HG03060 (cell line): Measurements from ENCODE around the gene UCK2.
A peak's percentile ranks its signal among the peaks of the same experiment; 100 is the strongest.

Source experiments
- ATAC-seq: cut with Tn5 transposase; IDR thresholded peaks from one replicate; pipeline ENCODE4 v1.9.1; 2021; ENCODE audit warnings: low read depth, moderate number of reproducible peaks; ENCODE audit not compliant: unreplicated experiment

UCK2 gene

DNA sequence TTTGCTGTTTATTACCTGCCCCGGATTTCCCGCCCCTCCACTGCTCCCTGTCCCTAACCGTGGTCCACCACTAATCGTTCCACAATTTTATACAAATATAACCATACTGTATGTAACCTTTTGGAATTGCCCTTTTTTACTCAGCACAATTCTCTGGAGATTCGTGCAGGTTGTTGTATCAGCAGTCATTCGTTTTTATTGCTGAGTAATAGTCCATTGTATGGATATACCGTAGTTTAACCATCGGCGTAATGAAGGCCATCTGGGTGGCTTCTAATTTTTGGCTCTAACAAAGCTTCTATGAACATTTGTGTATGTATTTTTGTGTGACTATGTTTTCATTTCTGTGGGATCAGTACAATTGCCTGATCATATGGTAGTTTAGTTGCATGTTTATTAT lies 50.0 kb downstream of the UCK2 start:
- no peak for ATAC-seq

DNA sequence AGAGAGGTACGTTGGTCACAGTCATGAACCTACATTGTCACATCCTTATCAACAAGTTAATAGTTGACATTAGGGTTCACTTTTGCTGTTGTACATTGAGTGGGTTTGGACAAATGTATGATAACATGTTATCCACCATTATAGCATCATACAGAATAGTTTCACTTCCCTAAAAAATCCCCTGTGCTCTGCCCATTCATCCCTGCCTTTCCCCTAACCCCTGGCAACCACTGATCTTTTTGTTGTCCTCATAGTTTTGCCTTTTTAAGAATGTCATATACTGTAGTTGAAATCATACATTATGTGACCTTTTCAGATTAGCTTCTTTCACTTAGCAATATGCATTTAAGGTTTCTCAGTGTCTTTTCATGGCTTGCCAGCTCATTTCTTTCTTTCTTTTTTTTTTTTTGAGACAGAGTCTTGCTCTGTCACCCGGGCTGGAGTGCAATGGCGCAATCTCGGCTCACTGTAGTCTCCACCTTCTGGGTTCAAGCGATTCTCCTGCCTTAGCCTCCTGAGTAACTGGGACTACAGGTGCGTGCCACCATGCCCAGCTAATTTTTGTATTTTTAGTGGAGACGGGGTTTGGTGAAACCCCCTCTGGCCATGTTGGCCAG lies 50.6 kb downstream of the UCK2 start:
- peak; percentile 46 for ATAC-seq

DNA sequence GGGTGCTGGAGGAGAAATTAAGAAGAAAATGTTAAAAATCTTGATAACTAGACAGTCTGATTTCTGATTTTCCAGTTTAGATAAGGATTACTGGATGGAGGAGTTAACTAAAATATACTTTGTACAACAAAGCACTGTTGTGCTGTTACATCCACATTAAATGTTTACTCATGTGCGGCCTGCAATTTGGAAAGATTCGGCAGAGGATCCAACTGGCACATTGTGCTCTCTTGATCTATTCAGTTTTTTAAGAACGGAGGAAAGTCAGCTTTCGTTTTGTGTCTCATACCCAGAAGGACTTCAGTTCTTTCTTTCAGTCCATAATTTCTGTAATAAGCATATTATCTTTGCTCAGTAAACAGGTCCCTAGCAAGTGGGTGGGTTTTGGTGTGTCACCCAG lies 52.5 kb downstream of the UCK2 start:
- ATAC-seq: no peak

DNA sequence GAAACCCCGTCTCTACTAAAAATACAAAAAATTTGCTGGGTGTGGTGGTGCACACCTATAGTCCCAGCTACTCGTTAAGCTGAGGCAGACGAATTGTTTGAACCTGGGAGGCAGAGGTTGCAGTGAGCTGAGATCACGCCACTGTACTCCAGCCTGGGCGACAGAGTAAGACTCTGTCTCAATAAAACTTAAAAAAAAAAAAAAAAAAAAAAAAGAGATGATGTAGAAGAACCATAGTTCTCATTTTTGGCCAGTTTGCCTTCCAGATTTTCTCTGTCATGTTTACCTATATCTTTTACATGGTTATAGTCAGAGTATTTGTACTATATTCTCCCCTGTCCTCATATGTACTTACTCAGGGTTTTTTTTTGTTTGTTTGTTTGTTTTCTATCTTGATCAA lies 53.6 kb downstream of the UCK2 start:
- no peak for ATAC-seq

DNA sequence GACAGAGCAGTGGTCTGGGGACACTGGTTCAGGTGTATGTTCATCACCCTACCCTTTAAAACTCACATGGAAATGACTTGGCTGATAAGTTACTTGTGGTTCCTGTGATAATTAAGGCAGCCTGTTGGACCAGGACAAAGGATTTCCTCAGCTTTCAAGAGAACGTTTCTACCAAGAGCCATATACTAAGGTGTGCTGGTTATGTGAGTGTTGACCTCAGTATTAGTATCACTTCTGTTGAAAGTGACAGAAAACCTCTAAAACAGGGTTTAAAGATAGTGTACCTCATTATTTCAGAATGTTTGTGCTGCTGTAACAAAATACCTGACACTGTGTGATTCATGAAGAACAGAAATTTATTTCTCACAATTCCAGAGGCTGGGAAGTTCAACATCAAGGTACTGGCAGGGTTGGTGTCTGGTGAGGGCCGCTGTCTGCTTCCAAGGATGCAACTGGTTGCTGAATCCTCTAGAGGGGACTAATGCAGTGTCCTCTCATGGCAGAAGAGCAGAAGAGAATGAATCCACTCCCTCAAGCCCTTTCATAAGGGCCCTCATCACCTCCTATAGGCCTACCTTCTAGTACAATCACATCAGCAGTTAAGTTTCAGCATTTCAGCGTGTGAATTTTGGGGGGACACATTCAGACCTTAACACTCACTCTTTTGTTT lies 54.9 kb downstream of the UCK2 start:
- ATAC-seq: no peak

DNA sequence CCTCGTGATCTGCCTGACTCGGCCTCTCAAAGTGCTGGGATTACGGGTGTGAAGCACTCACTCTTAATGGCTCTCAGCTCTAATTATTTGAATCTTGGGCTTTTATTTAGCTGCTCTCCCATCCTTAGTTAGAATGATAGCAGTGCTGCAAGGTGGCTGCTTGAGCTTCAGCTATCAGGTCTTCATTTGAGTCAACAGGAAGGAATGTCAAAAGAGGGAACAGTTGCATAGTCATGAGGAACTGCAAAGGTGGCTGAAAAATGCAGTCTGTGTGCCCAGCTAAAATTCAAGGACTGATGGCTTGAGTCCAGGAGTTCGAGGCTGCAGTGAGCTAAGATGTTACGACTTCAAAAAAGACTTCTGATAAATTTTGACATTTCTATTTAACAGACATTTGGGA lies 55.6 kb downstream of the UCK2 start:
- ATAC-seq: no peak

DNA sequence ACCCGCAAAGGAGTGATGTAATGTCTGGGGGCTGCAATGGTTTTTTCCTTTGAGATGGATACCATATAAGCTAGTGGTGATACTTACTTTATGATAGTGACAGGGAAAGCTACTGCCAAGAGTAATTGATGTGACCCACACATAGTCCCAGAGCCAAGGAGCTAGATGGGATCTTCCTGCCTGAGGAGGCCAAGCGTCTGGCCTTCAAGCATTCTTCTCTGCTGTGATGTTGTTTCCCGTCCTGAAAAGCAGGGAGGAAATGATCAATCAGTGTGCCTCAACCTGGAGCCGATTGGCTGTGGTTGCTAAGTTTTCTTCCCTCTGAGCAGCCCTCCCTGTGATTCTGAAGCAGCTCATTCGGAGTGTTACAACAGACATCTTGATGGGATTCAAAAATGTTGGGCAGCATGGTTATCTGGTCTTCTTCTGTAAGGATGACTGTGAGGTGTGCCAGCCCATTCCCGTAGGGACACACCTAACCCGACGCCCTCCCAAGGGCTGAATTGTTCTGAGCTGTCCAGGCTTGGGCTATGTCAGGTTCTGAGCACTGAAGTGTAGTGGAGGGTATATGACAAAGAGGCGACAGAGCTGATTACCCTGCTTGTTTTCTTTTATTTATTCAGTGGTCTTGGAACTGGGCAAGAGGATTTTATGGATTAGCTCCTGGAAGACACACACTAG lies 56.7 kb downstream of the UCK2 start:
- ATAC-seq: no peak

DNA sequence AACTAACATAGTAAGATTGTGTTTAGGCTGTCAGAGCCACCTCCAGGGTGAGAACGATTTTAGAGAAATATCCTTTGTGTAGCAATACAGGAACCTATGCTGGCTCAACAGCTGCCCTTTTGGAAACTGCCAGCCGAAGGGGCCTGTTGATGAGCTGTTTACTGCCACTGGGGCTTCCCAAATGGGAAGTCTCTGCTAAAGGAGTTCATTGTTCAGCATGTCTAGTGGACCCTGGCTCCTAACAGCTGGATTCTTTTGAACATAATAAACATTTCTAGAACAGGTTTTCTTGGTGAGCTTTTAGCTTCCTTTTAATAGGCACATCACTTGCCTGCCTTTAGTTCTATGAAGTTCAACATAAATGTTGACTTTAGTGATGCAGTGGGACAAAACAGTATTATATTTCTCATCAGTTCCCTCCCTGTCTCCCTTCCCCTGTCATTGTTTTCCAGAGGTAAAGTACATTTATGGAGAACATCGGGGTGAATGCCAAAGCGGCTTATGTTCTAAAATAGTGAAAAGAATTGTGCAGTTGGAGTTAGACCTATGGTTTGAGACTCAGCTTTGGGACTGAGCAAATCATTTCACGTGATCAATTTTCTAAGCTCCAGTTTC lies 57.4 kb downstream of the UCK2 start:
- ATAC-seq: no peak

DNA sequence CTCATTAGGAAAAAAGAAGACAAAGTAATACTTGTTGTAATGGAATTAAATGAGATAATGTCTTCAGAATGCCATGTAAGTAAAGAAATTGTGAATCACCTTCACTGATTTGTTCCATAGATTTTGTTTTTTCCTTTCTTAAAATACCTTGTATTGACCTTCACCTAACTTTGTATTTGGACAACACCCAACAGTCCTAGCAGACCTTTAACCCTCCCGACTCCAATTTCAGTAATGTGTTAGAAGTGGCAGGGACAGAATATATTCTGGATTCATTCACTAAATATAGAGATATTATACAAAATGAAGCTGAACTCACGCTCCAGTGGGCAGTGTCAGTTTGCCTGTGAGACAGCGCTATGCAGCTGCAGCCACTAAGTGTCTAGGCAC lies 57.9 kb downstream of the UCK2 start:
- ATAC-seq: no peak

DNA sequence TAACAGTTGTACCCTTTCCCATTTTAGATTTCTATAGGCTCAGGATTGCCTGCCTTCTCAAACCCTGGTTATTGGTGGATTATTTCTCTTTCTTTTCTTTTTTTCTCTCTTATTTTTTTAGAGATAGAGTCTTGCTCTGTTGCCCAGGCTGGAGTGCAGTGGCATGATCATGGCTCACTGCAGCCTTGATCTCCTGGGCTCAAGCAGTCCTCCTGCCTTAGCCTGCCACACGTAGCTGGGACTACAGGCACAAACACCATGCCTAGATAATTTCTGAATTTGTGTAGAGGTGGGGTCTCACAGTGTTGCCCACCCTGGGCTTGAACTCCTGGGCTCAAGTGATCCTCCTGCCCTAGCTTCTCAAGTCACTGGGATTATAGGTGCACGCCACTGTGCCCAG lies 58.8 kb downstream of the UCK2 start:
- no peak for ATAC-seq

DNA sequence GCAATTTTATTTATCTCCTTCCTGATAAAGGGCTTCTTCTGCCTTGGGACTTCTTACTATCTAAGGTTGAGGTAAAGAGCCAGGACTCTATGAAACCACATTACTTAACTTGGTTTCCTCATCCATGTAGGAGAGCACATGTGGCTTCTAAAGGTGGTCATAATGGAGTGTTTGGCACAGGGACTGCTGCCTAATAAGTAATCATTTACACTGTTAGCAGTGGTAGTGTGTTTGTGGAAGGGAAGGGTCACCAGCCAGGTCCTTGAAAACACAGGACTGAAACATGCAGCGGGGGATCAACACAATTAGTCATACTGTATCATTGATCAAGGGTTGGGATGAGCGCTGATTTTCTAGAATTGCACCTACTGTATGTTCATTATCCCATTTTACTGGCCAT lies 59.6 kb downstream of the UCK2 start:
- ATAC-seq: no peak

DNA sequence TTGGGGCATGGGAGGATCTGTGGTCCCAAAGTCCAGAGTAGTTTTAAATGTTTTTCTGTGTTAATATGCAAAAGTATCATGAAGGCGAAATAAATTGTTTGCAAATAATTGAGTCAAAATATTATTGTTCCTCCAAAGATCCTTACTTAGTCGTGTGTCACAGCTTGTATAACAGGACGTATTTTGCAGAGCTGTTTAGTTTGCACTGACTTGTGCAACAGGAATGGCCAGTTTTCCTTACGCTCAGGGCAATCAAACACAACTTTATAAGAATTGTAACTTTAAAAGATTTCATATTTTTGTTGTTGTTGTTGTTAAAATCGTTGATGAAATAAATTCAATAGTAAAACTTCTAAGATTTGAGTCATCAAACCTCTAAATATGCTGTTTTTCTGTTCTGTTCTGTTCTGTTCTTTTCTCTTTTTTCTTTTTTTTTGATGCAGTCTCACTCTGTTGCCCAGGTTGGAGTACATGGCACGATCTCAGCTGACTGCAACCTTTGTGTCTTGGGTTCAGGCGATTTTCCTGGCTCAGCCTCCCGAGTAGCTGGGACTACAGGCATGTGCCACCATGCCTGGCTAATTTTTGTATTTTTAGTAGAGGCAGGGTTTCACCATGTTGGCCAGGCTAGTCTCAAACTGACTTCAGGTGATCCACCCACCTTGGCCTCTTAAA lies 60.6 kb downstream of the UCK2 start:
- no peak for ATAC-seq

DNA sequence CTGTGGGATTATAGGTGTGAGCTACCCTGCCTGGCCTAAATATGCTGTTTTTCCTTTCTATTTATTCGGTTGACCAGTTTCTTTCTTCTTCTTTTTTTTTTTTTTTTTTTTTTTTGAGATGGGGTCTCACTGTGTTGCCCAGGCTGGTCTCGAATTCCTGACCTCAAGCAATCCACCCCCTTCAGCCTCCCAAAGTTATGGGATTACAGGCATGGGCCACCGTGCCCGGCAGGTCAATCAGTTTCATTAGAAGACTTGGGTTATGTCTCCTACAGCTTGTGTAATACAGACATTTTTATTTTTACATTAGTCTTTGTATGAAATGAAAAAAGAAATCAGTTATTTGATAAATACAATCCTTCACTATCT lies 61.1 kb downstream of the UCK2 start:
- ATAC-seq: no peak

DNA sequence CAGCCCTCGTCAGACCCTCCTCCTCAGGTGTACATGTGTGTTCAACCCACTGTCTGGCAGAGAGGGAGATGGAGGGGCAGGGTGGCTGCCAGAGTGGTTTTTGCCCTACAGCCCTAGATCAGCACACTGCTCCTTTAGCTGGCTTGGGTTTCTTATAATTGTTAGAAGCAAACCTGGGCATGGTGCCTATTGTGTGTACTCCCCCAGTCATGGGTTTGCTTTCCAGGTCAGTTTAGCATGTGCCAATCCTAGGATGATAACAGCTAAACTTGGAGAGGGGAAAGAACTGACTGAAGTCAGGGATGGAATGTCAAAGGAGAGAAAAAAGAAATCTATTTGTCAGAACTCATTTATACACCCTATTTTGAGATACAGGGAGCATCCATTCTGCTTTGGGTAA lies 63.3 kb downstream of the UCK2 start:
- no peak for ATAC-seq

DNA sequence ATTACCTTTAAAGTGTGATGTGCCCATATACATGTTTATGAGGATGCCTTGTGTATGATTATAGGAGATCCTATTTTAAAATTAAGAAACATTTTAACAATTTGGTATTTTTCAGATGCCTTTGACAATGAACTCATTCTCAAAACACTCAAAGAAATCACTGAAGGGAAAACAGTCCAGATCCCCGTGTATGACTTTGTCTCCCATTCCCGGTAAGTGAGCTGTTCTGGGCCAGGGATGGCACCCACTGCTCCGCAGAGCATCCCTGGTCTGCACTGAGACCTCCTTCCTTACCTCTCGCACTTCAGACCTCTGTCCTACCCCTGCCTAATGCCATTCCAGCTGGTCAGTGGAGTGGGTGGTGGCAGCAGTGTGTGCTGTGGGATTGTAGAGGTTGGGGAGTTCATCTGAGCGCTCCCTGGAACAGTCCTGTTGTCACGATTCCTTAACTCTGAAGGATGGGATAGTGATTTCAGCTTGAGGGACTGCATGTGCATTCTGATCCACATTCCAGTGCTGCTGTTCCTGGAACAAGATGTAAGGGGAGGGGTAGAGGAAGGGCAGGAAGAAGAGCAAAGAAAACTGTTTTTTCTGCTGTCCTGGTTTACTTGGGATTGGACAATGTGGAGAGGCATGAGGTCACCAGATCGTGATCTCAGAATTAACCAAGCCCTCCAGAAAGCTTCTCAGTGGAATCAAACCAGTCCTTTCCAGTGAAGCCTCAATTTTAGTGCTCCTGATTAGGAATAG lies 63.9 kb downstream of the UCK2 start:
- ATAC-seq: no peak

DNA sequence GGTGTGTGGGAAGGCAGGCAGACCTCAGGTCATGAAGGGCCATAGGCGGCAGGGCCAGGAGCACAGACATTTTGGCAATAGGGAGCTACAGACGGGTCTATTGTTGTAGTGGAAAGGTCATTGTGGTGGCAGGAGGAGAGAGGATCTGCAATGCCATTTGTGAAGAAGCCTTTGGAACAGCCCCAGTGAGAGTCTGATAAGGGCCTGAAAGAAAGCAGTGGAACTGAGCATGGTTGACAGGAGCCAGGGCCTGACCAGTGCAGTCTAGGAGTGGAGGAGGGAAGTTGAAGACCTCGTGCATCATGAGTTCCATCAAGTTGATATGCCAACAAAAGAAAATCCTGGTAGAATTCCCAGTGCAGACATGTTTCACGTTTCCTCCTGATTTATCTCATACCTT lies 65.5 kb downstream of the UCK2 start:
- no peak for ATAC-seq

DNA sequence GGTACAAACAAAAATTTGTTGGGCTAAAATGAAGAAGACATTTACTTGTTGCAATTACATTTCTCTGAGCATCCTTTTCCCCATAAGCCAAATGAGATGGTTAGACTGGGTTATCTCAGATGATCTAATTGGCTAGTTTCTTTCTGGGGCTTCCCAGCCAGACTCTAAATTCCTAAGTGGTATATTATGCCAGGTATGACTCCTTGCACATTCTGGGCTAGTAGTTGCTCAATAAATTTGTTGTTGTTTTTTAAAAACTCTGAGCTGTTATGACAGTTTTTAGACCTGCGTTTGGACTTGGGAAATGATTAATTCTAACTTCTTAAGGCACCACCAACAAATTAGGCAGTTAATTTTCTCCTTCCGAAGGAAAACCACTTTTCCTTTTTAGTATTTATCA lies 66.1 kb downstream of the UCK2 start:
- no peak for ATAC-seq

DNA sequence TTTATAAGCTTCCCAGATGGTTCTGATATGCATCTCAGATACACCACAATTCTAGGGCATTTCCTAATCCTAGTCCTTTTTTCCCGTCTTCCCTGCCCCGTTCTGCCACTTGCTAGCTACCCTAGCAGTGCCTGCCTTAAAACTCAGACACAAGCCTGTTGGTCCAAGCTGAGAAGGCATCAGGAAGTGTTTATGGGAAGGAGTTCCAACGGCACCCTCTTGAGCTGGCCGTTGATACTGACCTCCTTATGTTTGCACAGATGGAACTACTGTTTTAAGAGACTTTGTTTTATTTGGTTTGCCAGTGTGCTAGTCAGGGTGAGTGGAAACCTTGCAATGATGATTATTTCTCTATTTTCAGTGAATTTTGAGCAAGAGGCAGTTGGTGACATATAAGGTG lies 67.2 kb downstream of the UCK2 start:
- ATAC-seq: no peak

DNA sequence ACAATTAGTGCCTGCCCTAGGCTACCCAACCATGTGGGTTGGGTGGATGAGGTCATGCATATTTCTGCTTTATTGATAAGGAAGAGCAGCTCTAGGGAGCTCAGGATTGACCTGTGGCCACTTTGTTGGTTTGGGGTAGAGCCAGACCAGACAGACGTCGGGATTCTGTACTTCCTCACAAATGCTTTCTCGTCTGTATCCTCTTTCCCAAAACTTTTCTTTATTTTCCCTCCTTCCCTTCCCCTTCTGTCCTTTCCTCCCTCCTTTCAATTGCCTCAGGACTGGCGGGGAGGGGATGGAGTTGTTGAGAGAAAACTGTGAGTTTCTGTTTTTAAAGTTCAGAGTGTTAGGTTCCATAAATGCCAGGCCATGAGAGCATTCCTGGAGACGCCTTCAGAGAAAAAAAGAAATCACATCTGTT lies 68.0 kb downstream of the UCK2 start:
- ATAC-seq: no peak

DNA sequence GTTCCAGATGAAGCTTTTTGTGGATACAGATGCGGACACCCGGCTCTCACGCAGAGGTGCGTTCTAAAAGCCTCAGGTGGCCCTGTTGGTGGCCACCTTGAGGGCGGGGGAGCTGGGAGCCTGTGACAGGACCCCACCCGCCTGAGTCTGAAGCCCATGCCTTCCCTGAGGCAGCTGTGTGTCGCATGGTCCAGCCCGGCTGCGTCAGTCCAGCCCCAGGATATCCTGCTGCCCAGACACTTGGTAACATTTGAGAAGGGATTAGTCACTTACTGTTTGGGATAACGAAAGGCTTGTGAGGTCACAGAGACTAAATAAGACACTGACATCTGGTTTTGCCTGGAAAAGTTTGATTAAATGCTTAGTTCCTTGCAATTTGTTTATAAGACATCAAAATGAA lies 68.9 kb downstream of the UCK2 start:
- no peak for ATAC-seq
